Kidney (tissue), 14 donors: Measurements from ENCODE around the gene LAMB3. TPM values are rescaled to one million over a fixed set of nuclear protein-coding genes. Genes with fewer than 3 reads are reported as not detected.

Source experiments
- DNase-seq, 5 donors: peaks; one replicate each; pipeline ENCODE4 v3.0.0-alpha.2; 2013 to 2020
- FAIRE-seq: peaks from 2 replicates; lab custom pipeline; 2012; peaks lifted over from hg19 to GRCh38; lab: Jason Lieb, UNC
- H3K27ac ChIP-seq, 2 donors: one replicate each; pipeline ENCODE4 v1.7.0; 2013; ENCODE audit warnings: low read depth in 2 of 2, low read length in 2 of 2, inconsistent platforms in 1 of 2
- H3K27me3 ChIP-seq: one replicate; pipeline ENCODE4 v1.7.1; 2013; ENCODE audit warnings: low read length, inconsistent platforms; ENCODE audit not compliant: control insufficient read depth, insufficient read depth
- H3K36me3 ChIP-seq, 3 donors: one replicate each; pipeline versions ENCODE4 v1.7.0 to v1.7.1; 2013; ENCODE audit warnings: low read length in 3 of 3, control low read depth in 1 of 3, inconsistent platforms in 1 of 3; ENCODE audit not compliant: insufficient read depth in 3 of 3, control insufficient read depth in 2 of 3
- H3K4me1 ChIP-seq, 3 donors: one replicate each; pipeline versions ENCODE4 v1.7.0 to v1.7.1; 2013; ENCODE audit warnings: low read length in 3 of 3, inconsistent platforms in 1 of 3, low read depth in 1 of 3; ENCODE audit not compliant: control insufficient read depth in 2 of 3, insufficient read depth in 2 of 3
- H3K4me3 ChIP-seq, 3 donors: one replicate each; pipeline versions ENCODE4 v1.7.0 to v1.8.1; 2013; ENCODE audit warnings: low read length in 3 of 3, control low read depth in 1 of 3, inconsistent platforms in 1 of 3
- H3K9ac ChIP-seq, 3 donors: one replicate each; pipeline versions ENCODE4 v1.7.0 to v1.7.1; 2013; ENCODE audit warnings: low read length in 3 of 3, control low read depth in 1 of 3, inconsistent platforms in 1 of 3
- H3K9me3 ChIP-seq, 3 donors: one replicate each; pipeline versions ENCODE4 v1.7.0 to v1.7.1; 2013; ENCODE audit warnings: low read length in 3 of 3, control low read depth in 1 of 3, inconsistent platforms in 1 of 3; ENCODE audit not compliant: control insufficient read depth in 2 of 3, insufficient read depth in 1 of 3
- CTCF ChIP-seq: IDR thresholded peaks from 3 replicates; pipeline ENCODE4 v1.5.1; 2012; ENCODE audit warnings: mild to moderate bottlenecking, moderate library complexity, borderline replicate concordance; ENCODE audit not compliant: insufficient read depth; ENCODE audit errors: extremely low read depth
- intact Hi-C: fragments of 100-400 bp; cut with DNase I; formaldehyde crosslinking; loops from one replicate; pipeline ENCODE4 v1.11.1; 2022
- polyA plus RNA-seq: library from polyadenylated mRNA; stranded (reverse); fragments of 350-450 nt; fragmentation: Illumina TruSeq; extraction: RNeasy Lipid Tissue Mini Kit (QIAGEN cat#74804); gene quantifications from one replicate; pipeline ENCODE4 v1.2.3, GENCODE V29; 2014; ENCODE audit warnings: low read depth, low replicate concordance; ENCODE audit not compliant: insufficient read depth
- total RNA-seq: library from RNA; stranded (reverse); fragmentation: NEBNext Ultra II Directional; extraction: Animal tissue kit (Norgen Biotek cat#: 25700); gene quantifications from one replicate; pipeline ENCODE4 v1.2.1, GENCODE V29; 2021
- donor health status: control.
- donor health status: control.
- donor health status: control.
- donor health status: control.
- donor health status: control.
- donor health status: DM: yes; HTN: yes; CAD: no.
- donor health status: Normal renal cell carcinoma (clear cell type).

Gene LAMB3
- total and polyA plus RNA-seq, 2 donors from 2014 or later = 2.5 to 59.7 TPM

GRCh38 chr1:209613400-209614150 is 38.6 kb downstream of the LAMB3 start:
- Histone ChIP-seq H3K4me3 (no peak overlapping the region), H3K9ac (no peak overlapping the region), H3K27me3 (no peaks in the 10 kb centered on the region), H3K27ac (no peak overlapping the region), H3K4me1 (no peaks in the 10 kb centered on the region), H3K36me3 (no peaks in the 10 kb centered on the region), H3K9me3 (no peaks in the 10 kb centered on the region)
- DNase-seq = no peak
- intact Hi-C loops = no loop called here
- TF ChIP-seq CTCF = no peak
- no peak for FAIRE-seq

- H3K27ac ChIP-seq = no peak overlapping the region
- FAIRE-seq (no peak), DNase-seq (no peak)
- no peak overlapping the region for H3K4me3 ChIP-seq
- no peaks in the 10 kb centered on the region for H3K4me1 ChIP-seq
- no peaks in the 10 kb centered on the region for H3K9me3 ChIP-seq
- no peak for TF ChIP-seq CTCF
- H3K36me3 ChIP-seq = no peaks in the 10 kb centered on the region
- intact Hi-C loops = no loop called here
- H3K9ac ChIP-seq = no peak overlapping the region
- no peaks in the 10 kb centered on the region for H3K27me3 ChIP-seq
These were observed 39.4 kb downstream of the LAMB3 start for GRCh38 chr1:209612646-209613399.

- DNase-seq (no peak), FAIRE-seq (no peak)
- Histone ChIP-seq H3K4me1 (no peaks in the 10 kb centered on the region), H3K9ac (no peak overlapping the region), H3K27ac (no peak overlapping the region), H3K4me3 (no peak overlapping the region), H3K9me3 (no peaks in the 10 kb centered on the region), H3K36me3 (no peaks in the 10 kb centered on the region), H3K27me3 (no peaks in the 10 kb centered on the region)
- intact Hi-C loops = no loop called here
- no peak for TF ChIP-seq CTCF
These were observed 40.3 kb downstream of the LAMB3 start for GRCh38 chr1:209611771-209612570.
